ENCODE measurements around the gene ZNF234.
A peak's percentile ranks its signal among the peaks of the same experiment; 100 is the strongest.
"Not testable (repeated sequence)": the region's sequence is repeated elsewhere in the genome, so short reads cannot be mapped to it uniquely, and the experiment has no call there.

ZNF234 gene

DNA sequence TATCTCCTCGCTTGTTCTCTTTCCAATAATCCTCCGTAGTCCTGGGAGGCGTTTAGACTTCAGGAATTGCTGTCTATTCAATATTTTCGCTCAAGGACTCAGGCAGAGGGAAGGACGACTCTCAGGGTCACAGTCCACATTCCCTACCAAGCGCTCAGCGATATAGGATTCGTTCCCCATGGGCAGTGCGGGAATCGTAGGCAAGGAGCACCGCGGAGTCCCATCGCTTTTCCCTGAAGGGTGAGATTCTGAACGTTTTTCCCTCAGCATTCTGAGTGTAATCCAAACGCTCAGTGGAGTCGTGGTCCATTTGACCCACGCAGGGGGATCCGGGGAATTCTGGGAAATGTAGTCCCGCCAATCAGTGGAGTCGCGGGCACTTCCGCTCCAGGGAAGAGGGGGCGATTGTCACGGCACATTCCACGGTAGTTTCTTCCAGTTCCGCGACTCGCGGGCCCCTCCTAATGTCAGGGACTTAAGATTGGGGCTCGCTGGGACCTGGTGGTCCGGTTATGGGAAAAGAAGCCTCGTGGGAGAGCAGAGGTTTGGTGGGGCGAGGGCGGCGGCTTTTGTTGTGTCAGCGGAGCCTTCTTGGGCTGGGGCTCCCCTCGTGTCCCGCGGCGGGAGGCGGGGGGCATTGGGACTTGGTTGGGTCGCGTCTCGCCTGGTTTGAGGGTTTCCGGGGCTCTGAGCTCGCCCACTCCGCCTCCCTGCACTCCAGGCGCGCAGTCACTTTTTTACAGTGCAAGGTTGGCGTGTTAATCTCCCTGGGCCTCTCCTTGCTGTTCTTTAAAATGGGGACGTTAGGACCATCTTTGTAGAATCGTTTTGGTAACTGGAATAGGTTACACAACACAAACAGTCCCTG lies at the start of gene ZNF234:
TSS of gene ZNF234 (plus strand) at position 364 of the 868 bp plus-strand sequence. CDS start 3,079 bp downstream, outside the sequence.
- H3K9me3 Mint-ChIP-seq: peaks cover 16% of the 10 kb centered on the region
- H3K4me1 Mint-ChIP-seq (ENCODE audit: low read depth): peaks cover 26% of the 10 kb centered on the region
- H3K36me3 Mint-ChIP-seq (ENCODE audit: low read depth): peaks cover 27% of the 10 kb centered on the region
- peak within 1 kb of the TSS; percentile 92 for H3K4me3 Mint-ChIP-seq
- no peaks in the 10 kb centered on the region for H3K27me3 Mint-ChIP-seq
- H3K27ac Mint-ChIP-seq: peak within 1 kb of the TSS; percentile 94

DNA sequence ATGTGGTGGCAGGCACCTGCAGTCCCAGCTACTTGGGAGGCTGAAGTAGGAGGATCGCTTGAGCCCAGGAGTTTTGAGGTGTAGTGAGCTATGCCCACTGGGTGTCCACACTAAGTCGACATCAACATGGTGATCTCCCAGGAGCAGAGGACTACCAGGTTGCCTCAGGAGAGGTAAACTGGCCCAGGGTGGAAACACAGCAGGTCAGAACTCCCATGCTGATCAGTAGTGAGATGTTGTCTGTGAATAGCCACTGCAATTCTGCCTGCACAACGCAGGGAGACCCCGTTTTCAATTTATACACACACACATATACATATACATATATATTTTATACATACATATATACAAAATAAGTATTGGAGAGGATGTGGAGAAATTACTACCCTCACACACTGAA lies 49.2 kb upstream of the ZNF234 start:
- no peak overlapping the region for H3K4me3 Mint-ChIP-seq
- H3K27ac Mint-ChIP-seq: no peak overlapping the region
- peaks cover 21% of the 10 kb centered on the region for H3K4me1 Mint-ChIP-seq (ENCODE audit: low read depth)
- H3K27me3 Mint-ChIP-seq: no peaks in the 10 kb centered on the region
- H3K9me3 Mint-ChIP-seq: peaks cover 5% of the 10 kb centered on the region
- H3K36me3 Mint-ChIP-seq (ENCODE audit: low read depth): peaks cover 16% of the 10 kb centered on the region

DNA sequence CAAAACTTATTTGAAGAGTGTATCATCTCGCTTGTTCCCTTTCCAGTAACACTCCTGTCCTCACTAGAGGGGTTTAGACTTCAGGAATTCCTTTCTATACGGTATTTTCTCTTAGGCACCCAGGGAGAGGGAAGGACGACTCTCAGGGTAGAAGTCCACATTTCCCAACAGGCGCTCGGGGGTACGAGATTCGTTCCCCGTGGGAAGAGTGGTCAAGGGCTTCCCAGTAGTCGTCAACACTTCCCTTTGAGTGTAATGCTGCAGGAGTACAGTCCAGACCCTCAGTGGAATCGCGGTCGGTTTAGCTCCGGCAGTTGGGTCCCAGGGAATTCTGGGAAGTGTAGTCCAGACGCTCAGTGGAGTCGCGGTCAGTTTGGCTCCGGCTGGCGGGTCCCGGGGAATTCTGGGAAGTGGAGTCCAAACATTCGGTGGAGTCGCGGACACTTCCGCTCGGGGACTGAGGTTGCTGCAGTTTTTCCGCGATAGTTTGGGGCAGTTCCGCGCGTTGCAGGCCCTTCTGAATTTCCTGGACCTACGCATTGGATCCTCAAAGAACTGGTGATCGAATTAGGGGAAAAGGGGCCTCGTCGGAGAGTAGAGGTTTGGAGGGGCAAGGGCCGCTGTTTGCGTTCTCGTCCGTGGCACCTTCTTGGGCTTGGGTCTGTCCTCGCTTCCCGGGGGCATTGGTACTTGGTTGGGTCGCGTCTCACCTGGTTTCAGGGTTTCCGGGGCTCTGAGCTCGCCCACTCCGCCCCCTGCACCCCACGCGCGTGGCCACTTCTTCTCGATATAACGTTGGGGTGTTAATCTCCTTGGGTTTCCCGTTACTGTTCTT lies 47.2 kb upstream of the ZNF234 start, which contains the start of gene ZNF224:
TSS of gene ZNF224 (plus strand) at position 431 of the 835 bp plus-strand sequence. CDS start 3,513 bp downstream, outside the sequence.
- Mint-ChIP-seq H3K36me3 (ENCODE audit: low read depth) (peaks cover 31% of the 10 kb centered on the region), H3K27me3 (no peaks in the 10 kb centered on the region), H3K4me3 (peak within 1 kb of the TSS; percentile 96), H3K4me1 (ENCODE audit: low read depth) (peaks cover 21% of the 10 kb centered on the region), H3K9me3 (peaks cover 8% of the 10 kb centered on the region), H3K27ac (peak within 1 kb of the TSS; percentile 85)

DNA sequence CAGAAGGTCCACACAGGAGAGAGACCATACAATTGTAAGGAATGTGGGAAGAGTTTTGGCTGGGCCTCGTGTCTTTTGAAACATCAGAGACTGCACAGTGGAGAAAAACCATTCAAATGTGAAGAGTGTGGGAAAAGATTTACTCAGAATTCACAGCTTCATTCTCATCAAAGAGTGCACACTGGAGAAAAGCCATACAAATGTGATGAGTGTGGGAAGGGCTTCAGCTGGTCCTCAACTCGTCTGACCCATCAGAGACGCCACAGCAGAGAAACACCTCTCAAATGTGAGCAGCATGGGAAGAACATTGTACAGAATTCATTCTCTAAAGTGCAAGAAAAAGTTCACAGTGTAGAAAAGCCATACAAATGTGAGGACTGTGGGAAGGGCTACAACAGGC lies 33.6 kb upstream of the ZNF234 start:
- Mint-ChIP-seq H3K27me3 (no peaks in the 10 kb centered on the region), H3K9me3 (peaks cover 51% of the 10 kb centered on the region), H3K36me3 (ENCODE audit: low read depth) (peaks cover 81% of the 10 kb centered on the region), H3K4me3 (no peak overlapping the region), H3K4me1 (ENCODE audit: low read depth) (peaks cover 6% of the 10 kb centered on the region), H3K27ac (no peak overlapping the region)

DNA sequence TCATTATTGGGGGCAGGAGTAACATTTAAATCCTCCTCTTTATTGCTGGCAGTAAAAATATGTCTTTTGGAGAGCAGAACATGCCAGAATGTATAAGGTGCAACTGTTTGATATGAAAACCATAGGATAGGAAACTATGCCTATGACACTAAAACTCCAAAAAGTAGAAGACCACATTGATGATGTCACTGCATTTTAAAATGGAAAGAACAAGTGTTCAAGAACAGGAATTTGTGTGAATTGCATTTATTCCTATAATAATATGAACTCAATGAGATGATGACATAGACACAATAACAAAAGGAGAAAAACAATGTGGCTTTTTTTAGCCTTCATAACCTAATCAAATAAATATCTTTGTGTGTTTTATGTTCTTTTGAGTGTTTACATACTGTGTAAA lies 31.9 kb upstream of the ZNF234 start:
- Mint-ChIP-seq H3K27ac (no peak overlapping the region), H3K9me3 (peaks cover 47% of the 10 kb centered on the region), H3K27me3 (no peaks in the 10 kb centered on the region), H3K4me1 (ENCODE audit: low read depth) (peaks cover 11% of the 10 kb centered on the region), H3K4me3 (no peak overlapping the region), H3K36me3 (ENCODE audit: low read depth) (peaks cover 64% of the 10 kb centered on the region)

DNA sequence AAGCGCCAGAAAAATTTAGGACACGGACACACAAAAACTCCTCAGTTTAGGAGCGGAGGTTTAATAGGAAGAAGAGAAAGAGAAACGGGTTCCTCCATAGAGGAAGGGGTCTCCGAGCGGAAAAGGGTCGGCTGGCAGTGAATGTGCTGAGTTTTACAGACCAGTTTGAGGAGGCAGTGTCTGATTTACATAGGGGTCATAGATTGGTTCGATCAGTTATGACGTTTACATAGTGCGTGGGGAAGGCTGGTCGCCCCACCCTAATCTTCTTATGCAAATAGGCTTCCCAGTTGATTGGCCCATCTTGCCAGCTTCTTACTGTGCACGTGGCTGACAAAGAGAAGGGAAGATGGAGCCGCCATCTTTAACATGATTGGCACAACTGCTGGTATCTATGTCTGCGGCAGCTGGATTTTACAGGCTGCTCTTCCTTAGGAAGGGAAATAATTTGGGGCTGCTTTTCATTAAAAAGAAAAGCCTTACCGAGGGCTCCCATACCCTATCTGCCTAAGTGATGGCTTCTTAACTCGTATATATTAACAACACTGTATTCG lies 29.4 kb upstream of the ZNF234 start:
- Mint-ChIP-seq H3K27me3 (no peaks in the 10 kb centered on the region), H3K36me3 (ENCODE audit: low read depth) (peaks cover 56% of the 10 kb centered on the region), H3K4me1 (ENCODE audit: low read depth) (peaks cover 20% of the 10 kb centered on the region), H3K27ac (no peak overlapping the region), H3K9me3 (peaks cover 39% of the 10 kb centered on the region), H3K4me3 (peak overlapping the region; percentile 95)

DNA sequence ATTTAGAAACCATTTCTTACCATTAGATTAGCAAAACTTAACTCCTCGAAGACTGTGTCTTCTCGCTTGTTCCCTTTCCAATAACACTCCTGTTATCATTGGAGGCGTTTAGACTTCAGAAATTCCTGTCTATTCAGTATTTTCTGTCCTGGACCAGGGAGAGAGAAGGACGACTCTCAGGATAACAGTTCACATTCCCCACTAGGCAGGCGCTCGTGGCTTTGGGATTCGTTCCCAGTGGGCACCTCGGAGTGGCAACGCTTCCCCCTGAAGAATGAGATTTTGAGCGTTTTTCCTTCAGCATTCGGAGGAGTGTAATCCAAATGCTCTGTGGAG lies 28.6 kb upstream of the ZNF234 start:
- H3K27ac Mint-ChIP-seq: peak overlapping the region; percentile 86
- H3K9me3 Mint-ChIP-seq: peaks cover 32% of the 10 kb centered on the region
- no peaks in the 10 kb centered on the region for H3K27me3 Mint-ChIP-seq

DNA sequence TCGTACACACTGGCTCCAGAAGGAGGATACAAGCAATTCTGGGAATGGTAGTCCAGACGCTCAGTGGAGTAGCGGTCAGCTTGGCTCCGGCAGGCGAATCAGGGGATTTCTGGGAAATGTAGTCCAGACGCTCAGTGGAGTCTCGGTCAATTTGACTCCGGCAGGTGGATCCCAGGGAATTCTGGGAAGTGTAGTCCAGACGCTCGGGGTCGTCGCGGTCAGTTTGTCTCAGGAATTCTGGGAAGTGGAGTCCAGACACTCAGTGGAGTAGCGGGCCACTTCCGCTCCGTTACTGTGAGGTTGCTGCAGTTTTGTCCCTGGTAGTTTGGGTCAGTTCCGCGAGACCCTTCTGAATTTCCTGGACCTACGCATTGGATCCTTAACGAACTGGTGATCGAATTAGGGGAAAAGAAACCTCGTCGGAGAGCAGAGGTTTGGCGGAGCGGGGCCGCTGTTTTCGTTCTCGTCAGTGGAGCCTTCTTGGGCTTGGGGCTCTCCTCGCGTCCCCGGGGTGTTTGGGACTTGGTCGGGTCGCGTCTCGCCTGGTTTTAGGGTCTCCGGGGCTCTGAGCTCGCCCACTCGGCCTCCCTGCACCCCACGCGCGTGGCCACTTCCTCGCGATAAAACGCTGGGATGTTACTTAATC lies 28.1 kb upstream of the ZNF234 start, which contains the start of gene ZNF225:
TSS of gene ZNF225 (plus strand) at position 262 of the 646 bp plus-strand sequence. CDS start 2,429 bp downstream, outside the sequence.
- H3K4me3 Mint-ChIP-seq: peak within 1 kb of the TSS; percentile 95
- H3K4me1 Mint-ChIP-seq (ENCODE audit: low read depth): peaks cover 20% of the 10 kb centered on the region
- H3K9me3 Mint-ChIP-seq: peaks cover 27% of the 10 kb centered on the region
- no peaks in the 10 kb centered on the region for H3K27me3 Mint-ChIP-seq
- H3K27ac Mint-ChIP-seq: peak within 1 kb of the TSS; percentile 86
- H3K36me3 Mint-ChIP-seq (ENCODE audit: low read depth): peaks cover 52% of the 10 kb centered on the region

More for the DNA sequence above, 28.6 kb upstream of the ZNF234 start:
- peaks cover 20% of the 10 kb centered on the region for H3K4me1 Mint-ChIP-seq (ENCODE audit: low read depth)
- peaks cover 54% of the 10 kb centered on the region for H3K36me3 Mint-ChIP-seq (ENCODE audit: low read depth)
- H3K4me3 Mint-ChIP-seq: peak overlapping the region; percentile 95

DNA sequence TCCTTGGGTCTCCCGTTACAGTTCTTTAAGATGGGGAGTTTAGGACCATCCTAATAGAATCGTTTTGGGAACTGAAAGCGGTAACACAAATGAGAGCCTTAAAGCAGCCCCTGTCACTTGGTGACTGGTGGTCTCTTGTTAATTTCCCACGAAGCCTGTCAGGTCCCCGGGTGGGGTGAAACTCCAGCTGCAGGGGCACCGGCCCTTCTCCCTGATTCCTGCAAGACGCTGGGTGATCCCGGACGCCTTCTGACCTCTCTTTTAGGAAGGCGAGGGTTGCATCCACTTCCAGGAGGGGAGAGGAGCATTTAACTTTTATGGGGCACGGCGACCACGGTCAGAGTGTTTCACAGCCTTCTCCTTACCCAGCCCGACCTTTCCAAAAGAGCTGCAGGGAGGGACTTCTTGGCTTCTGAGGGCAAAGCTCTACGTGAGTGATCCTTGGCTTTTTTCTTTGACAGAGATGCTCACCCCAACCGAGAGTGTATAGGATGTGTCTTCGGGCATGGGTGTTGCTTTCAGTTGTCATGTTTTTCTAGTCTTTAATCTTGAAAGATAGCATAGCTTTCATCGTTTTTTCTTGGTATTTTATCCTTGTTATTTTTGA lies 27.5 kb upstream of the ZNF234 start:
- peaks cover 53% of the 10 kb centered on the region for H3K36me3 Mint-ChIP-seq (ENCODE audit: low read depth)
- no peak overlapping the region for H3K27ac Mint-ChIP-seq
- H3K27me3 Mint-ChIP-seq: no peaks in the 10 kb centered on the region
- peak overlapping the region; percentile 95 for H3K4me3 Mint-ChIP-seq
- peaks cover 24% of the 10 kb centered on the region for H3K9me3 Mint-ChIP-seq
- peaks cover 20% of the 10 kb centered on the region for H3K4me1 Mint-ChIP-seq (ENCODE audit: low read depth)

DNA sequence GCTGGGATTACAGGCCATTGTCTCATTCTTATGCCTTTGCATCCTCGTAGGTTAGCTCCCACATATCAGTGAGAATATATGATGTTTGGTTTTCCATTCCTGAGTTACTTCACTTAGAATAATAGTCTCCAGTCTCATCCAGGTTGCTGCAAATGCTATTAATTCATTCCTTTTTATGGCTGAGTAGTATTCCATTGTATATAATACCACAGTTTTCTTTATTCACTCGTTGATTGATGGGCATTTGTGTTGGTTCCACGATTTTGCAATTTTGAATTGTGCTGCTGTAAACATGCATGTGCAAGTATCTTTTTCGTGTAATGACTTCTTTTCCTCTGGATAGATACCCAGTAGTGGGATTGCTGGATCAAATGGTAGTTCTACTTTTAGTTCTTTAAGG lies 20.2 kb upstream of the ZNF234 start:
- H3K9me3 Mint-ChIP-seq: peaks cover 59% of the 10 kb centered on the region
- not testable (repeated sequence) for H3K27ac Mint-ChIP-seq; H3K4me1 Mint-ChIP-seq (ENCODE audit: low read depth); H3K27me3 Mint-ChIP-seq; H3K4me3 Mint-ChIP-seq
- peaks cover 92% of the 10 kb centered on the region for H3K36me3 Mint-ChIP-seq (ENCODE audit: low read depth)

DNA sequence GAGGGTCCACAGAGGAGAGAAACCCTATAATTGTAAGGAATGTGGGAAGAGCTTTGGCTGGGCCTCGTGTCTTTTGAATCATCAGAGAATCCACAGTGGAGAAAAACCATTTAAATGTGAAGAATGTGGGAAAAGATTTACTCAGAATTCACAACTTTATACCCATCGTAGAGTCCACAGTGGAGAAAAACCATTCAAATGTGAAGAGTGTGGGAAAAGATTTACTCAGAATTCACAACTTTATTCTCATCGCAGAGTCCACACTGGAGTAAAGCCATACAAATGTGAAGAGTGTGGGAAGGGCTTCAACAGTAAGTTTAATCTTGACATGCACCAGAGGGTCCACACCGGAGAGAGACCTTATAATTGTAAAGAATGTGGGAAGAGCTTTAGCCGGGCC lies 9.4 kb upstream of the ZNF234 start:
- no peak overlapping the region for H3K27ac Mint-ChIP-seq
- no peaks in the 10 kb centered on the region for H3K27me3 Mint-ChIP-seq
- H3K9me3 Mint-ChIP-seq: peaks cover 26% of the 10 kb centered on the region
- no peaks in the 10 kb centered on the region for H3K4me1 Mint-ChIP-seq (ENCODE audit: low read depth)
- H3K36me3 Mint-ChIP-seq (ENCODE audit: low read depth): peaks cover 14% of the 10 kb centered on the region
- no peak overlapping the region for H3K4me3 Mint-ChIP-seq

DNA sequence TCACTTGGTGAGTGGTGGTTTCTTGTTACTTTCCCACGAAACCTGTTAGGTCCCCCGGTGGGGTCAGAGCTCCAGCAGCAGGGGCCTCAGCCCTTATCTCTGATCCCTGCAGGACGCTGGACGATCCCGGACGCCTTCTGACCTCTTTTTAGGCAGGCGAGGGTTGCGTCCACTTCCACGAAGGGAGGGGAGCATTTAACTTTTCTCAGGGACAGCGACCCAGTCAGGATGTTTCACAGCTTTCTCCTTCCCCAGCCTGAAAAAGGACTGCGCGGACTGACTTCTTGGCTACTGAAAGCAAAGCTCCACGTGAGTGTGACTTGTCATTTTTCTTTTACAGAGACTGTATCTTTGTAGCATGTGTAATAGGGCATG lies 692 bp downstream of the ZNF234 start:
- H3K4me1 Mint-ChIP-seq (ENCODE audit: low read depth): peaks cover 26% of the 10 kb centered on the region
- H3K4me3 Mint-ChIP-seq: peak overlapping the region; percentile 92
- H3K9me3 Mint-ChIP-seq: peaks cover 16% of the 10 kb centered on the region
- no peaks in the 10 kb centered on the region for H3K27me3 Mint-ChIP-seq
- peaks cover 29% of the 10 kb centered on the region for H3K36me3 Mint-ChIP-seq (ENCODE audit: low read depth)
- H3K27ac Mint-ChIP-seq: peak overlapping the region; percentile 94

DNA sequence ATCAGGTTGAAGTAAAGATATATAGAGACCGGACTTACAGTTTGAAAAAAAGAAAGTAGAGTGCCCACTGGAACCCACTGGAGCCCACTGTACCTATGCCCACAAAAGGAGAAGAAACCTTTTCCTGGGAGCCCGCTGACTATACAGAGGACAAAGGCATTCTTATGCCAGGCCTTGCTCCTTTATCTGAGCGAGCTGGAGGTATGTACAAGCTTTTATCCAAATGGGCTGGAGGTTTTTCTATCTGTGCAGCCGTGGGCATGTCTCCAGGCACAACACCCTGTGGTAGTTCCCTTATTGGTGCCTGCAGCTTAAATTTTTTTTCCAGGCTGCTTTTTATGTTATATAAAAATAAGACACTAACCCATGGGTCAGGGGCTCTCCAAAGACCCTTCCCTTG lies 8.4 kb downstream of the ZNF234 start:
- Mint-ChIP-seq H3K4me1 (ENCODE audit: low read depth) (no peaks in the 10 kb centered on the region), H3K9me3 (peaks cover 33% of the 10 kb centered on the region), H3K27me3 (no peaks in the 10 kb centered on the region), H3K27ac (no peak overlapping the region), H3K4me3 (no peak overlapping the region), H3K36me3 (ENCODE audit: low read depth) (peaks cover 96% of the 10 kb centered on the region)

DNA sequence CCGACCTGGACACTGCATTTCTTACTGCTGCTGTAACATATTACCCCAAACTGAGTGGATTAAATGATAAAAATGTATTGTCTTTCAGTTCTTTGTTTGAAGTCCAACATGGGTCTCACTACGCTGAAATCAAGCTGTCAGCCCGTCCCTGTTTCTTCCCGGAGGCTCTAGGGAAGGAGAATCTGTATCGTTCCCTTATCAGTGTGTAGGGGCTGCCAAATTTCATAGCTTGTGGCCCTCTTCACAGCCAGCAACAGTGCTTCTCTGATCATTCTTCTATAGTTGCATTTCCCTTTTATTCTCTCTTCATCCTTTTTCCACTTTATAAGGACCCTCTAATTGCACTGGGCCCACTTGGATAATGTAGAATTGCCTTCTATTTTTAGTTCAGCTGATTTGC lies 10.1 kb downstream of the ZNF234 start:
- H3K36me3 Mint-ChIP-seq (ENCODE audit: low read depth): peaks cover 93% of the 10 kb centered on the region
- H3K9me3 Mint-ChIP-seq: peaks cover 39% of the 10 kb centered on the region
- H3K4me1 Mint-ChIP-seq (ENCODE audit: low read depth): no peaks in the 10 kb centered on the region
- H3K27ac Mint-ChIP-seq: no peak overlapping the region
- no peak overlapping the region for H3K4me3 Mint-ChIP-seq
- no peaks in the 10 kb centered on the region for H3K27me3 Mint-ChIP-seq

Data from stimulated activated naive CD8-positive, alpha-beta T cell treated with anti-CD3 and anti-CD28 coated beads, Interleukin-15, Interleukin-2, amounts not matched to agents 100 ng/mL and 50 ng/mL, for 24 hours (primary cell).